HL-60/S4 treated with retinoic acid at 250 ng/mL for 4 days and 3 days (cell line): ENCODE measurements around the gene AMPD1.

Experiments used
- in situ Hi-C: fragments of 300-500 bp; cut with MboI; formaldehyde crosslinking; loops from 2 replicates; pipeline ENCODE4 v1.7.0; 2022; ENCODE audit warnings: low sequenced_read_pairs

Gene AMPD1

GRCh38 chr1:114695430-114696058 is at the start of gene AMPD1:
AMPD1 (minus strand) TSS chr1:114695546; CDS start chr1:114695471, 75 bp downstream.
- in situ Hi-C loops, result no loop called here

- in situ Hi-C loops, result no loop called here
Measured at GRCh38 chr1:114741963-114742746, 46.8 kb upstream of the AMPD1 start.

GRCh38 chr1:114740331-114740730 is 45.0 kb upstream of the AMPD1 start:
- in situ Hi-C loops, result no loop called here

- in situ Hi-C loops, result no loop called here
Measured at GRCh38 chr1:114737314-114737849, 42.0 kb upstream of the AMPD1 start.

GRCh38 chr1:114735479-114735878 is 40.1 kb upstream of the AMPD1 start:
- in situ Hi-C loops, result no loop called here

GRCh38 chr1:114729782-114730181 is 34.4 kb upstream of the AMPD1 start:
- in situ Hi-C loops, result no loop called here

- in situ Hi-C loops, result no loop called here
Measured at GRCh38 chr1:114728553-114728952, 33.2 kb upstream of the AMPD1 start.

- in situ Hi-C loops, result no loop called here
Measured at GRCh38 chr1:114725230-114725629, 29.9 kb upstream of the AMPD1 start.

- in situ Hi-C loops, result no loop called here
Measured at GRCh38 chr1:114723915-114724314, 28.6 kb upstream of the AMPD1 start.

- in situ Hi-C loops, result no loop called here
Measured at GRCh38 chr1:114723457-114723856, 28.1 kb upstream of the AMPD1 start.

GRCh38 chr1:114720492-114720891 is 25.1 kb upstream of the AMPD1 start:
- in situ Hi-C loops, result no loop called here

- in situ Hi-C loops, result no loop called here
Measured at GRCh38 chr1:114719424-114719787, 24.1 kb upstream of the AMPD1 start.

- in situ Hi-C loops, result no loop called here
Measured at GRCh38 chr1:114718661-114719423, 23.5 kb upstream of the AMPD1 start.

GRCh38 chr1:114716304-114717170 is 21.2 kb upstream of the AMPD1 start, which contains the start of gene NRAS:
NRAS (minus strand) TSS chr1:114716771; CDS start chr1:114716160, 611 bp downstream.
- in situ Hi-C loops, result no loop called here

- in situ Hi-C loops, result no loop called here
Measured at GRCh38 chr1:114715952-114716303, 20.6 kb upstream of the AMPD1 start.

- in situ Hi-C loops, result no loop called here
Measured at GRCh38 chr1:114712977-114713376, 17.6 kb upstream of the AMPD1 start.

GRCh38 chr1:114710360-114710759 is 15.0 kb upstream of the AMPD1 start:
- in situ Hi-C loops, result no loop called here

- in situ Hi-C loops, result no loop called here
Measured at GRCh38 chr1:114707604-114708003, 12.3 kb upstream of the AMPD1 start.

- in situ Hi-C loops, result no loop called here
Measured at GRCh38 chr1:114703242-114703641, 7.9 kb upstream of the AMPD1 start.

- in situ Hi-C loops, result no loop called here
Measured at GRCh38 chr1:114702737-114703136, 7.4 kb upstream of the AMPD1 start.

- in situ Hi-C loops, result no loop called here
Measured at GRCh38 chr1:114701931-114702330, 6.6 kb upstream of the AMPD1 start.
